ENCODE results near the gene TRIM49D2. TPM values are rescaled to one million over a fixed set of nuclear protein-coding genes. Genes with fewer than 3 reads are reported as not detected.
"Not testable (repeated sequence)": the region's sequence is repeated elsewhere in the genome, so short reads cannot be mapped to it uniquely, and the experiment has no call there.

TRIM49D2 gene, protein sequence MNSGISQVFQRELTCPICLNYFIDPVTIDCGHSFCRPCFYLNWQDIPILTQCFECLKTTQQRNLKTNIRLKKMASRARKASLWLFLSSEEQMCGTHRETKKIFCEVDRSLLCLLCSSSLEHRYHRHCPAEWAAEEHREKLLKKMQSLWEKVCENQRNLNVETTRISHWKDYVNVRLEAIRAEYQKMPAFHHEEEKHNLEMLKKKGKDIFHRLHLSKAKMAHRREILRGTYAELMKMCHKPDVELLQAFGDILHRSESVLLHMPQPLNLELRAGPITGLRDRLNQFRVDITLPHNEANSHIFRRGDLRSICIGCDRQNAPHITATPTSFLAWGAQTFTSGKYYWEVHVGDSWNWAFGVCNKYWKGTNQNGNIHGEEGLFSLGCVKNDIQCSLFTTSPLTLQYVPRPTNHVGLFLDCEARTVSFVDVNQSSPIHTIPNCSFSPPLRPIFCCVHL
- not detected for polyA plus RNA-seq (ENCODE audit: insufficient read length)

GRCh38 chr11:89923764-89924163, at the start of gene TRIM49D2:
TSS of gene TRIM49D2 (plus strand) at chr11:89924064. CDS start at chr11:89926762, 2,698 bp downstream.
- not testable (repeated sequence) for DNase-seq (ENCODE audit: low read depth)

DNA sequence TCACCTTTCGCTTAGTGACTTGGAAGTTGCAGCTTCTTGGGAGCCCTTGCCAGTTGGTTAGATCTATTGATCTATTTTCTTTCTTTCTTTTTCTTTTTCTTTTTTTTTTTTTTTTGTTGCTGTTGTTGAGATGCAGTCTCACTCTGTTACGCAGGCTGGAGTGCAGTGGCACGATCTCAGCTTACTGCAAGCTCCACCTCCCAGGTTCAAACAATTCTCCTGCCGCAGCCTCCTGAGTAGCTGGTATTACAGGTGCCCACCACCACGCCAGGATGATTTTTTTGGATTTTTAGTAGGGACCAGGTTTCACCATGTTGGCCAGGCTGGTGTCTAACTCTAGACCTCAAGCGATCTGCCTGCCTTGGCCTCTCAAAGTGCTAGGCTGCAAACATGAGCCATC, 46.4 kb upstream of the TRIM49D2 start:
- DNase-seq (ENCODE audit: low read depth) = not testable (repeated sequence)

DNA sequence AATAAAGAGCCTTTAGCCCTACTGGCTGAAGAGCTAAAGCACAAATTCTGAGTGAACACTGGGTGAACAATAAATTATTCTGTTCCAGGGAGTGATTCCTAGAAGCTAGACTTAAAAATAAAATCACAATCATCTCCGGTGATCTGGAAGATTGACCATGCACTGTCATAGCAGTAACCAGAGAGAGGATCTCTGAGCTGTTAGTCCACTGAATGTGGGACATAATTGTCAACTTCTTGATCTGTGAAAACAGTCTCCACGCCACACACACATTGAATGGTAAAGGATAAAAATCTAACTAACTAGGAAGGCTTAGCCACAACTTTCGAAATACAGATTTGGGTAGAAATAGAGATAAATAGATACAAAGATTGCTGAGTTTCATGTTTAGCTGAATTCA, 30.6 kb upstream of the TRIM49D2 start:
- not testable (repeated sequence) for DNase-seq (ENCODE audit: low read depth)

DNA sequence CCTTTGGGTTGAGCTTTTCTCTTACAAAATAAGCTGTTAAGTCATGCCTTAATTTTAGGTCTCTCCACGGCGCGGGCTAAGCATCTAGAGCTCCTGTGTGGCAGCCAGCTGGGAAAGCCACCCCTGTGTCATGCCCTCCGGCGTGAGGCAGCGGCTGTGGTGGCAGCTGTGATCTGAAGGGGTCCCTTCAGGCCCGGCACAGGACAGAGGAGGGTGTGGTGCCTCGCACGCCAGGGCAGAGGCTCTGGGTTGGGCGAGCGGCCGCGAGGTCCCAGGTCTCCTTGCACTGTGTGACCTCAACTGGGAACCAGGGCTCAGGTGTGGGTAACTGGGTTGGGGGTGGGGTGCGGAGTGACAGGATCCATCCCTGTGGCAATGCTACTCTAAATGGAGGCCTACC, 23.1 kb upstream of the TRIM49D2 start:
- not testable (repeated sequence) for DNase-seq (ENCODE audit: low read depth)

- DNase-seq (ENCODE audit: low read depth) = no peak
Measured at GRCh38 chr11:89922195-89922660, 1.6 kb upstream of the TRIM49D2 start, which contains the start of gene TRIM49D1. TSS of gene TRIM49D1 (minus strand) at chr11:89922245. CDS start at chr11:89917710, 4,535 bp downstream.

DNA sequence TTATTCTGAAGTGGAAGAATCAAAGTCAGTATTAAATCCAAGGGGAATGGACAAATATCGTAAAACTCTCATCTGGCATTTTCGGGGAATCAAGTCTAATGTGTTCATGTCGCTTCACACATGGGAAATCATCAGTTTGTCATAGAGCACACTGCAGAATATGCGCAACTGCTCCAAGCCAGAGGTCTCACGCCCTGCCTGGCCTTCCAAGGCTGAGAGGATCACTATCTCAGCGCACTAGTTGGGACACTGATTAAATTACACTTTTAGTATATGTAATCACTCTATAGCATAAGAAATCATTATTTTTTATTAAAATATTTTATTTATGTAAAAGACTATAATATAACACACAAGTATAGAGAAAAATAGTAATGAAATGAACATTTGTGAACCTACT, 37.0 kb downstream of the TRIM49D2 start:
- not testable (repeated sequence) for DNase-seq (ENCODE audit: low read depth)

DNA sequence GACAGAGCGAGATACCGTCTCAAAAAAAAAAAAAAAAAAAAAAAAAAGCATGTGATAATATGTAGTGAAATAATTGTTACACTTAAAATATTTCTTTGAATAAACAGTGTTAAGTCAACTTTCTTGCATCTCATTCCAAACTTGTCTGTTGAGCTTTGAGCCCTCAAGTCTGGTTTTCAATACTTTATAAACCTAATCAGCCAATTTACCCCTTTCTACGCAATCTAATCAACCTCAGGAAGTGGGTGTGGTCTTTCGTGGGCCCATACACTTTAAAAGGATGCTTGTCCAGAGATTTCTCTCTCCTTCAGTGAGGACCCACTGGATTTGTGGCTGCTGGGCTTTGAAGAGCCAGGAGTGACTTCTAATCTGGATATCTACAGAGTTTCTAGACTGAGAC, 41.9 kb downstream of the TRIM49D2 start, which contains the start of gene TRIM64:
Gene TRIM64 (plus strand): TSS at position 301 of the 400 bp plus-strand sequence. CDS start 2,467 bp downstream, outside the sequence.
- DNase-seq (ENCODE audit: low read depth) = not testable (repeated sequence)

Other genes starting within 250 kb of the TRIM49D2 start
- not detected for gene TRIM77, start 213.8 kb upstream of the TRIM49D2 start, polyA plus RNA-seq (ENCODE audit: insufficient read length)
- not detected for gene TRIM49, start 115.5 kb upstream of the TRIM49D2 start, polyA plus RNA-seq (ENCODE audit: insufficient read length)
- not detected for gene TRIM64B, start 45.6 kb upstream of the TRIM49D2 start, polyA plus RNA-seq (ENCODE audit: insufficient read length)
- gene TRIM49D1, start 1.8 kb upstream of the TRIM49D2 start, polyA plus RNA-seq (ENCODE audit: insufficient read length) = not detected
- not detected for gene TRIM64, start 42.0 kb downstream of the TRIM49D2 start, polyA plus RNA-seq (ENCODE audit: insufficient read length)
- not detected for gene TRIM49C, start 107.0 kb downstream of the TRIM49D2 start, polyA plus RNA-seq (ENCODE audit: insufficient read length)
- not detected for gene UBTFL1, start 161.9 kb downstream of the TRIM49D2 start, polyA plus RNA-seq (ENCODE audit: insufficient read length)
- gene NAALAD2, start 210.6 kb downstream of the TRIM49D2 start, polyA plus RNA-seq (ENCODE audit: insufficient read length) = 5.2 TPM